HG03175 (cell line): ENCODE data around the gene GH2.
A peak's percentile ranks its signal among the peaks of the same experiment; 100 is the strongest.
"Not testable (repeated sequence)": the region's sequence is repeated elsewhere in the genome, so short reads cannot be mapped to it uniquely, and the experiment has no call there.

ENCODE experiments used
- ATAC-seq: cut with Tn5 transposase; IDR thresholded peaks from one replicate; pipeline ENCODE4 v1.9.1; 2021; ENCODE audit warnings: mild to moderate bottlenecking, moderate library complexity; ENCODE audit not compliant: unreplicated experiment

Gene GH2

GRCh38 chr17:63911657-63912100 lies 29.9 kb upstream of the GH2 start:
- ATAC-seq, result no peak

GRCh38 chr17:63911041-63911635 lies 29.4 kb upstream of the GH2 start, which contains the start of gene CSHL1:
Gene CSHL1 (minus strand): TSS chr17:63911258. CDS start chr17:63911196, 62 bp downstream.
- ATAC-seq, result no peak

DNA sequence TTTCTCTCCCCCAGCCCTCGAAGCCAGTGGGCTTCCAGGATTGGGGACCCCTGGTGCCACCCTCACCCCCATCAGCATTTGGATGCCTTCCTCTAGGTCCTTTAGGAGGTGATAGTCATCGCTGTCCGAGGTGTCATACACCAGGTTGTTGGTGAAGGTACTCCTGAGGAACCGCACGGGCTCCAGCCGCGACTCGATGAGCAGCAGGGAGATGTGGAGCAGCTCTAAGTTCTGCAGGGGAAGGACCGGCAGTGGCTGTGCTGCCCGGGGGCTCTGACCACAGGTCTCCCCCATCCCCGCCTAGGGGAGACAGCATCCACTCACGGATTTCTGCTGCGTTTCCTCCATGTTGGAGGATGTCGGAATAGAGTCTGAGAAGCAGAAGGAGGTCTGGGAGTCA lies 28.4 kb upstream of the GH2 start:
- no peak for ATAC-seq

- not testable (repeated sequence) for ATAC-seq
Observed at GRCh38 chr17:63909586-63909985, 27.8 kb upstream of the GH2 start.

GRCh38 chr17:63907161-63907778 lies 25.5 kb upstream of the GH2 start:
- ATAC-seq, result not testable (repeated sequence)

DNA sequence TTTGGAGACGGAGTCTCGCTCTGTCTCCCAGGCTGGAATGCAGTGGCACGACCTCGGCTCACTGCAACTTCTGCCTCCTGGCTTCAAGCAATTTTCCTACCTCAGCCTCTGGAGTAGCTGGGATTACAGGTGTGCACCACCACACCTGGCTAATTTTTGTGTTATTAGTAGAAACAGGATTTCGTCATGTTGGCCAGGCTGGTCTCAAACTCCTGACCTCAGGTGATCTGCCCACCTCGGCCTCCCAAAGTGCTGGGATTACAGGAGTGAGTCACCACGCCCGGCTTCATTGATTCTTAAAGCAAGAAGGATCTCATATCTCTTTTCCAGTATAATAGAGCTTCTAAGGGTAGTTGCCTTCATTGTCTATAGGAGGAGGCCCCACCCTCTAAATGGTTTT lies 23.1 kb upstream of the GH2 start:
- ATAC-seq, result not testable (repeated sequence)

DNA sequence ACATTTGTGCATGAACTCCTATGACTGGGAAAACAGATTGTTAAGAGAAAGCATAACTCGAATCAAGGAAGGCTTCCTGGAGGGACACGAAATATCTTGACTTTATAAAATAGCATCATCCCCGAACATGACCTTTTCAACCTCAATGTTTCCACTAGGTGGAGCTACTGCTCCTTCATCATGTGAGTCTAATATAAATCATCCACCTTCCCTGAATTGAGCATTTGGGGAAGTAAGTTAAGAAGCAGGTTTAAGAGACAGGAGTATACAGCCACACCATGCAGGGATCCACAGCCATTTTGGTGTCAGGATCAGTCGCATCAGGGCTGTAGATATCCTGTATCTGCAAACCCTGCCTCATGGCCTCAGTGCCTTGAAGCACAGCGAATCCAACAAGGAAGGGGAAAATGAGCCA lies 22.1 kb upstream of the GH2 start:
- not testable (repeated sequence) for ATAC-seq

DNA sequence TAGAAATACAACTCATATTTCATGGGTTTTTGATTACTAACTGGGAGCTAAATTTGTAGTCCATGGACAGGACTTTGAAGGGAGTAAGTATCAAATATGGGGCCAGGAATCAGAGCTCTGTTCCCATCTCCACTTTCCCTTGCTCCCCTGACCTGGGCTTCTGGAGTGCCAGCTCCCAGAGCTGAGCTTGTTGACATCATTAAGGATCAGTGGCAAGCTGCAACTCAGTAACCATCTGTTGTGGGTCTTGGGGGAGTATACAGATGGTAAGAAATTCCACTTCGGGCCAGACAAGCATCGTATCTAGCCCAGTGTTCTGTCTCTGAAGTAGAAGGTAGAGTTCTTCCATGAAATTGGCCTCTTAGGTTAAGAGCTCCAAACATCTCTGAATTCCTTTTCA lies 20.2 kb upstream of the GH2 start:
- not testable (repeated sequence) for ATAC-seq

DNA sequence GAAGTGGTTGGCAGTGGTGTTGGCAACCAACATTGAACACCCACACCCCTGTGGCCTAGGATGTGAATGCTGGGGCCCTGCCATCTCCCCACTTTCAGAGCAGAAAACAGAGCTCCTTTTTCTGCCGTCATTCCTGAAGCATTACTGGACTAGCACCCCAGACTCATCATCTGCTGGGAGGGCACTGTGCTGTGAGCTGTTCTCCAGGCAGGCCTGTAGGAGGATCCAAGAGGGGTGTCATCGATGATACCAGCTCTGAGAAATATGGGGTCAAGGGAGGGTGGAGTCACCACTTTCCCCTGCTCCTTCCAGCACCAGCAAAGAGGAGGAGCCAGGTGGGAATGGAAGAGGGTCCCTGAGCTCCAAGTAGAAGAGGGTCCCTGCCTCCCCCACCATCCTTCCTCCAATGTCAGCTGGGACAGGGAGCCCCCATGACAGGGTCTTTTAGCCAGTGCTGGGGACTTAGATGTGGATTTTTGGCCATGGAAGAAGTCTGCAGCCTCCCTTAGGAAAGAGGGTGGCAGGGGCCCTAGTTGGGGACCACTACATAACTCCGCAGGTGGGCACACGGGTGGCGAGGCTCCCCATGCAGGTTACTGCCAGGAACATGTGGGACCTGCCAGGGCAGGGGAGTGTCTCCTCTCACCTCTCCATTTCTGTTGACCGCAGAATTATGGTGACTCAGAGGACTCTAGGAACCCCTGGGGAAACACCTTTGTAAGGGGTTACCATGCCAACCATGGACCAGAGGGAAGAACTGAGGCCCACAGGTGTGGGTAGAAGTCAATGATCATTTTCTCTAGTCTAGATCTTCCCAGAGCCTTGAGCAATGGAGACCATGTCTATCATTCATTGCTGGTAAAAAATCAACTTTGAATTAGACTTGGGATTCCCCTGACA lies 17.4 kb upstream of the GH2 start:
- peak; percentile 47 for ATAC-seq

DNA sequence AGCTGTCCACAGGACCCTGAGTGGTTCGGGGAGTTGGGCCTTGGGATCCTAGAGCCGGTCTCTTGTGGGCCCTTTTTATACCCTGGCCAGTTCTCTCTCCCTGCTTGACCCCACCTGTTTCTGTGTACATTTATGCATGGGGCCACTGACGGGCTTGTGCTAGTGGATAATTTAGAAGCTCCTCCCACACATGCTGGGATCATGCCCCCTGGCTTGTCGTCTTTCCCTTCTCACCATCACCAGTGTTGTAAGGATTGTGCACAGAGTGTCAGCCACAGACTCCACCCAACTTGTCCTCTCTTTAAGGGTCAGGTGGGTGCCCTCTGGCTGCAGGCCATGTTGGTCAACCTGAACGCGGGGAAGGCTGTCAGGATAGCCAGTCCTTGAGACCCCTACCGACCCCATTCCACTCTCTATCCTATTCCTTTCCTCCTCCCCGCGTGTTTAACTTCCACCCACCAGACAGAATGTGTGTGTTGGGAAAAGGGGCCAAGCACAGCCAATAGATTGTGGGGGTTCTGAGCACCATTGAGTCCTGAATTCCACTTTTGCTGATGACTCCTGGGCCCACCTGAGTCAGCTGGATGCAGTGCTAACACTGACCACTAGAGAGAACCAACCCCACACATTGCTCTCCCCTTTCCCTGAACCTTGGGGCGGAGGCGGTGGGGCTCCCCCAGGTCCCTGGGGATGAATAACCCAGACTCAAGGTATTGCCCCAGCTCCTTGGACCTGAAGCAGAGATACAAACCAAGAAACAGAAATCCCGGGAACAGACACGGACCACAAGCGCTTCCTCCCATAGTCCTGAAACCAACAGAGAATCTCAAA lies 15.0 kb upstream of the GH2 start, which contains the start of gene CSH1:
Gene CSH1 (minus strand): TSS at position 51 of the 831 bp plus-strand sequence. CDS start 63 bp downstream, outside the sequence.
- not testable (repeated sequence) for ATAC-seq

- ATAC-seq, result not testable (repeated sequence)
Observed at GRCh38 chr17:63894821-63895220, 13.1 kb upstream of the GH2 start.

DNA sequence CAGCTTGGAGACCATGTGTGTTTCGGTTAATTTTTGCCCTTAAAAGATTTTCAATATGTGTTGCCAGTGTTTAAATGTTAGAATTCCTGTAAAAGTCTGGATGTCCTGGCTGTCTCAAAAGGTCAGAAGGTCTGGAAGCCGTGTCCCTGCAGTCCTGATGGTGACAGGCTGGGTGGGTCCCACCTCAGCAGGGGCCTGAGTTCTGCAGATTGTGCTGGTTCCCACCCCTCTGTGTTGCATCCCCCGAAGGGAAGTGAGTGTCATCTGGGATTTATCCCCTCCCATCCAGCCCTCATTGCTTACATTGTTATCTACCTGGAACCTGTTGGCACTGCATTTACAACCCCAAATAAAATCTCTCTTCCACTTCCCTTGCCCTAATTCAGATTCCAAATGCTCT lies 12.3 kb upstream of the GH2 start:
- not testable (repeated sequence) for ATAC-seq

DNA sequence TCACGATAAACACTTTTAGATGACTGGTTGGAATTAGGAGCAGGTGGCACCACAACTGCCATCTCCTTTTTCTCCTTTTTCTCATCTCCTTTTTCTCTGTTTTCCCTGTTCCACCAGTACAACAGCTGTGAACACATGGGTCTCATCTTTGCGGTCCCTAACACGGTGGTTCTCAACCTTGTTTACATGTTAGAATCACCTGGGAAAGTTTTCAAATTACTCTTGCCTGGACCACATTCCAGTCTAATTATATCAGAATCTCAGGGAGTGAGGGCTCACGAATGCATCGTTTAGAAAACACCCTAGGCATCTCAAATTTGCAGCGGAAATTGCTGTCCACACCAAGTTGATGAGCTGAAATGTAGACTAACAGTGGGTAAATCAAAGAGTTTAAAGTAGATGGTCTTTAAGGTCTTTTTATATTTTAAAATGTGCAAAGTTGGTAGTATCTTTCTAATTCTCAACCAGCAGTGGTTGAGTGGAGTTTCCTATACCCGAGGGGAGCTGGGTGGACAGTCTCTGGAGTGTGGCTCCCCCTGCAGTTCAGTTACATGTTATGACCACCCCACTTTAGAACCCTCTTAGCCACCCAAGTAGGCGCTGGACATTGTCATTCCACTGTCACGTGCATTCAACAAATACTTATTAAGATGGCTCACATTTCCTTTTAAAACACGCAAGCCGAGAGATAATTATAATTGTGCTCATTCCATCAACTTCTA lies 10.7 kb upstream of the GH2 start:
- not testable (repeated sequence) for ATAC-seq

DNA sequence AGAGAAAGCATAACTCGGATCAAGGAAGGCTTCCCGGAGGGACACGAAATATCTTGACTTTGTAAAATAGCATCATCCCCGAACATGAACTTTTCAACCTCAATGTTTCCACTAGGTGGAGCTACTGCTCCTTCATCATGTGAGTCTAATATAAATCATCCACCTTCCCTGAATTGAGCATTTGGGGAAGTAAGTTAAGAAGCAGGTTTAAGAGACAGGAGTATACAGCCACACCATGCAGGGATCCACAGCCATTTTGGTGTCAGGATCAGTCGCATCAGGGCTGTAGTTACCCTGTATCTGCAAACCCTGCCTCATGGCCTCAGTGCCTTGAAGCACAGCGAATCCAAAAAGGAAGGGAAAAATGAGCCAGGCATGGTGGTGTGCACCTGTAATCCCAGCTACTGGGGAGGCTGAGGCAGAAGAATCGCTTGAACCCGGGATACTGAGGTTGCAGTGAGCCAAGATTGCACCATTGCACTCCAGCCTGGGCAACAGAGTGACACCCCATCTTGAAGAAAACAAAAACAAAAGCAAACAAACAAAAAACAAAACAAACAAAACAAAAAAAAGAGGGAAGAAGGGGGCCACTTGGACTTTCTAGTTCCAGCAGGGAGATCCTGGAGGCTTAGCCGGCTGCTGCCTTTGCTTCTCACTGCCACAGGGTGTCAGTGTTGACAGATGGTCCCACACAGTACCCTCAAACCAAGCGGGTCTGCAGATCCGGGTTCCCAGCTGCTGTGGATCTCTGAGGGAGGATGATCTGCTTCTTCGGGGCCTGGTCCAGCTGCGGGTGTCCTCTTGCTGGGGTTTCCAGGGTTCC lies 7.5 kb upstream of the GH2 start:
- not testable (repeated sequence) for ATAC-seq

DNA sequence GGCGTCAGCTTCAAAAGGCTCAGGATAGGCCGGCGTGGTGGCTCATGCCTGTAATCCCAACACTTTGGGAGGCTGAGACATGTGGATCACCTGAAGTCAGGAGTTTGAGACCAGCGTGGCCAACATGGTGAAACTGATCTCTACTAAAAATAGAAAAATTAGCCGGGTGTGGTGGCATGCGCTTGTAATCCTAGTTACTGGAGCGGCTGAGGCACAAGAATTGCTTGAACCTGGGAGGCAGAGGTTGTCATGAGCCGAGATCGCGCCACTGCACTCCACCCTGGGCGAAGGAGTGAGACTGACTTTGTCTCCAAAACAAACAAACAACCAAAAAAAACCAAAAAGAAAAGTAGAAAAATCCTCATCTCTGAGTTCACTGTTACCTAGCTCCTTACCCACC lies 3.4 kb upstream of the GH2 start:
- not testable (repeated sequence) for ATAC-seq

DNA sequence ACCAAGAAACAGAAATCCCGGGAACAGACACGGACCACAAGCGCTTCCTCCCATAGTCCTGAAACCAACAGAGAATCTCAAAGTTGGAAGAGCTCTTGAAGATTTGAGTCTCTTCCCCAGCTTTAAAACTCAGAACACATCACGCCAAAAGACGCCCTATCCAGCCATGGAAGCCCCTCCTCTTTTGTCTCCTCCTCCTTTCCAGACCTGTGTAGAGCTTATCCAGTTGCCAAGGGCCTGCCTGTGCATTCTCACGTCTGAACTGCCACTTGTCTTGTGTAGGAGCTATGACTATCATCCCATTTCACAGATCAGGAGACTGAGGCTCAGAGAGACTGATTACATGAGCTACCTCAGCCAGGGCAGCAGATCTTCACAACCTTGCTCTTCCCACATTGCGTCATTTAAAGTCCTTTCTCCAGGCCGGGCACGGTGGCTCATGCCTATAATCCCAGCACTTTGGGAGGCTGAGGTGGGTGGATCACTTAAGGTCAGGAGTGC lies 932 bp upstream of the GH2 start:
- ATAC-seq, result not testable (repeated sequence)

GRCh38 chr17:63881337-63881736 lies 407 bp downstream of the GH2 start:
- not testable (repeated sequence) for ATAC-seq

- no peak for ATAC-seq
Observed at GRCh38 chr17:63880706-63881105, 1.0 kb downstream of the GH2 start.

GRCh38 chr17:63878413-63878812 lies 3.3 kb downstream of the GH2 start:
- not testable (repeated sequence) for ATAC-seq
